Panc1 (cell line): ENCODE data around the gene SMC3.

ENCODE experiments used
- POLR2AphosphoS5 ChIP-seq: IDR thresholded peaks from 2 replicates; pipeline ENCODE4 v1.6.1; 2012; ENCODE audit warnings: mild to moderate bottlenecking, low read depth, low read length, moderate library complexity
- SIN3A ChIP-seq: IDR thresholded peaks from 2 replicates; pipeline ENCODE4 v1.6.1; 2012; ENCODE audit warnings: low read depth, mild to moderate bottlenecking, low read length, moderate library complexity, borderline replicate concordance; ENCODE audit not compliant: insufficient read depth
- TF ChIP-seq, protein P1 (sequence below): fragments of 450-650 bp; IDR thresholded peaks from 2 replicates; pipeline ENCODE4 v1.5.1; 2017; ENCODE audit warnings: mild to moderate bottlenecking

DNA sequence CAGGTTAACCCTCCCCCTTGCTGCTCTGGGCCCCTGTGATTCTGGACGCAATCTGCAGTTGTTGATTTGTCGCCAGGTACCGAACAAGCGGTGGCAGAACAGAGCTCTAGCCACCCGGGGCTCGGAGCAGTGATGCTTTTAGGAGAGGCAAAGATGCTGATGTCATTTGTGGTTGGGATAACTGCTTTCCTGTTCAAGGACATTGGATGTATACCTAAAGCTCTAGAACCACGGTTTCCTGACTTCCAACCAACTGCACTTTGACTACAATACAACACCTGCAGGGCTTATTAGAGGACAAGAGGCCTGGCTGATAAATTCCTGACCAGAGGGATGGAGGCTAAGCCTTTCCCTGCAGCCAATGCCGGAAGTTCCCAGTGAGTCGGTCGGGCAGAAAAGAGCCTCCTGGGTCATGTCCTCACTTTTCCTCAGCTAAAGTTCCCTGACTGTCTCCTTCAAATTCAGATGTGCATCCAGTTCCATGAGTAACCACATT, 70.1 kb downstream of the SMC3 start:
- TF ChIP-seq, protein P1, sequence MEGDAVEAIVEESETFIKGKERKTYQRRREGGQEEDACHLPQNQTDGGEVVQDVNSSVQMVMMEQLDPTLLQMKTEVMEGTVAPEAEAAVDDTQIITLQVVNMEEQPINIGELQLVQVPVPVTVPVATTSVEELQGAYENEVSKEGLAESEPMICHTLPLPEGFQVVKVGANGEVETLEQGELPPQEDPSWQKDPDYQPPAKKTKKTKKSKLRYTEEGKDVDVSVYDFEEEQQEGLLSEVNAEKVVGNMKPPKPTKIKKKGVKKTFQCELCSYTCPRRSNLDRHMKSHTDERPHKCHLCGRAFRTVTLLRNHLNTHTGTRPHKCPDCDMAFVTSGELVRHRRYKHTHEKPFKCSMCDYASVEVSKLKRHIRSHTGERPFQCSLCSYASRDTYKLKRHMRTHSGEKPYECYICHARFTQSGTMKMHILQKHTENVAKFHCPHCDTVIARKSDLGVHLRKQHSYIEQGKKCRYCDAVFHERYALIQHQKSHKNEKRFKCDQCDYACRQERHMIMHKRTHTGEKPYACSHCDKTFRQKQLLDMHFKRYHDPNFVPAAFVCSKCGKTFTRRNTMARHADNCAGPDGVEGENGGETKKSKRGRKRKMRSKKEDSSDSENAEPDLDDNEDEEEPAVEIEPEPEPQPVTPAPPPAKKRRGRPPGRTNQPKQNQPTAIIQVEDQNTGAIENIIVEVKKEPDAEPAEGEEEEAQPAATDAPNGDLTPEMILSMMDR = no peak
- TF ChIP-seq POLR2AphosphoS5 (no peak), SIN3A (no peak)
